ENCODE results near the gene NEMF. TPM values are rescaled to one million over a fixed set of nuclear protein-coding genes. Genes with fewer than 3 reads are reported as not detected.
A peak's percentile ranks its signal among the peaks of the same experiment; 100 is the strongest.

Gene NEMF
- total RNA-seq, 6 experiments from 2014 or later = 15.3 to 29.9 (median 23.4) TPM

DNA sequence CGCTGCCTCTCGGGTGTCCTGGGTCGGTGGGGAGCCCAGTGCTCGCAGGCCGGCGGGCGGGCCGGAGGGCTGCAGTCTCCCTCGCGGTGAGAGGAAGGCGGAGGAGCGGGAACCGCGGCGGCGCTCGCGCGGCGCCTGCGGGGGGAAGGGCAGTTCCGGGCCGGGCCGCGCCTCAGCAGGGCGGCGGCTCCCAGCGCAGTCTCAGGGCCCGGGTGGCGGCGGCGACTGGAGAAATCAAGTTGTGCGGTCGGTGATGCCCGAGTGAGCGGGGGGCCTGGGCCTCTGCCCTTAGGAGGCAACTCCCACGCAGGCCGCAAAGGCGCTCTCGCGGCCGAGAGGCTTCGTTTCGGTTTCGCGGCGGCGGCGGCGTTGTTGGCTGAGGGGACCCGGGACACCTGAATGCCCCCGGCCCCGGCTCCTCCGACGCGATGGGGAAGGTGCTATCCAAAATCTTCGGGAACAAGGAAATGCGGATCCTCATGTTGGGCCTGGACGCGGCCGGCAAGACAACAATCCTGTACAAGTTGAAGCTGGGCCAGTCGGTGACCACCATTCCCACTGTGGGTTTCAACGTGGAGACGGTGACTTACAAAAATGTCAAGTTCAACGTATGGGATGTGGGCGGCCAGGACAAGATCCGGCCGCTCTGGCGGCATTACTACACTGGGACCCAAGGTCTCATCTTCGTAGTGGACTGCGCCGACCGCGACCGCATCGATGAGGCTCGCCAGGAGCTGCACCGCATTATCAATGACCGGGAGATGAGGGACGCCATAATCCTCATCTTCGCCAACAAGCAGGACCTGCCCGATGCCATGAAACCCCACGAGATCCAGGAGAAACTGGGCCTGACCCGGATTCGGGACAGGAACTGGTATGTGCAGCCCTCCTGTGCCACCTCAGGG is 41.0 kb upstream of the NEMF start:
- Histone ChIP-seq H3K4me3 (peak overlapping the region; percentile 94 to 99 (median 98)), H3K9me3 (no peaks in the 10 kb centered on the region), H3K27ac (peak overlapping the region; percentile 99 to 100 (median 99)), H3K4me1 (peaks cover 0 to 38% (median 11%) of the 10 kb centered on the region in 4 donors), H3K36me3 (no peaks in the 10 kb centered on the region), H3K27me3 (no peaks in the 10 kb centered on the region)
- intact Hi-C loops (cut with DNase I) = loop anchor here in 1 of 2 donors (10.0 kb wide), 1 partner anchor 101 kb away; no protein-coding TSS in a partner anchor
- under 1% methylated on average over 29 of the region's 85 CpGs for WGBS (ENCODE audit: insufficient coverage, low coverage, low lambda C conversion rate, missing lambda C conversion rate)
- DNase-seq (peak; percentile 69 to 76 (median 69)), ATAC-seq (peak; percentile 41 to 71 (median 65))
- TF ChIP-seq, protein P1, sequence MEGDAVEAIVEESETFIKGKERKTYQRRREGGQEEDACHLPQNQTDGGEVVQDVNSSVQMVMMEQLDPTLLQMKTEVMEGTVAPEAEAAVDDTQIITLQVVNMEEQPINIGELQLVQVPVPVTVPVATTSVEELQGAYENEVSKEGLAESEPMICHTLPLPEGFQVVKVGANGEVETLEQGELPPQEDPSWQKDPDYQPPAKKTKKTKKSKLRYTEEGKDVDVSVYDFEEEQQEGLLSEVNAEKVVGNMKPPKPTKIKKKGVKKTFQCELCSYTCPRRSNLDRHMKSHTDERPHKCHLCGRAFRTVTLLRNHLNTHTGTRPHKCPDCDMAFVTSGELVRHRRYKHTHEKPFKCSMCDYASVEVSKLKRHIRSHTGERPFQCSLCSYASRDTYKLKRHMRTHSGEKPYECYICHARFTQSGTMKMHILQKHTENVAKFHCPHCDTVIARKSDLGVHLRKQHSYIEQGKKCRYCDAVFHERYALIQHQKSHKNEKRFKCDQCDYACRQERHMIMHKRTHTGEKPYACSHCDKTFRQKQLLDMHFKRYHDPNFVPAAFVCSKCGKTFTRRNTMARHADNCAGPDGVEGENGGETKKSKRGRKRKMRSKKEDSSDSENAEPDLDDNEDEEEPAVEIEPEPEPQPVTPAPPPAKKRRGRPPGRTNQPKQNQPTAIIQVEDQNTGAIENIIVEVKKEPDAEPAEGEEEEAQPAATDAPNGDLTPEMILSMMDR (IDR thresholded peaks at IDR 0.05) = no peak
- TF ChIP-seq POLR2A (IDR thresholded peaks at IDR 0.05) = no peak

DNA sequence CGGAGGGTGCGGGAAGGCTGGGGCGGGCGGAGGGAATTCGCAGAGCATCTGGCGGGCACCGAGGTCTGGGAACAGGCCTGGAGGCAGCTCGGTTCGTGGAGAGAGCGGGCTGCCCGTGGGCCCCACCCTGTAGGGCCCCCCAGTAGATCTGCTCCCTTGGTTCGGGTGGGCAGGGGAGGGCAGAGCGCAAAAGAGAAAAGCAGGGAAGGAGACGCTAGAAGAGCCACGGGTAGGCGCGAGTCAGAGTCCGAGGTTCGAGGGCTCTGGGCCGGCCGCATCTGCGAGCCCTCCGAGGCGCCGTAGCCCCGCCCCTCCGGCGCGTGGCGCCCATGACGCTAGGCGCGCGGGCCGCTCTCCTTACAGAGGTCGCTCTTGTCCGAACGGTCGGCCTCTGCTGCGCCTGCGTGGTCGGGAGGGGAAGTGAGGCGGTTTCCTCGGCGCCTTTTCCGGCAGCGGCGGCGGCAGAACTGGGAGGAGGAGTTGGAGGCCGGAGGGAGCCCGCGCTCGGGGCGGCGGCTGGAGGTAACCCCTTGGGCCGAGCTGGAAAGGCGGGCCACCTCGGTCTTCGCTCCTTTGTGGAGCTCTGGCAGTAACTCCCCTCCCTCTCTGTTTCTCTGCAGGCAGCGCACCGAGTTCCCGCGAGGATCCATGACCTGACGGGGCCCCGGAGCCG is 40.2 kb upstream of the NEMF start, which contains the start of gene ARF6:
Gene ARF6, plus strand, starts transcription at position 447 of the 673 bp plus-strand sequence. CDS start 655 bp downstream, outside the sequence.
- Histone ChIP-seq H3K9me3 (no peaks in the 10 kb centered on the region), H3K4me3 (peak within 1 kb of the TSS; percentile 94 to 99 (median 98))
- intact Hi-C loops (cut with DNase I) = loop anchor here in 1 of 2 donors (10.0 kb wide), 1 partner anchor 102 kb away; no protein-coding TSS in a partner anchor

DNA sequence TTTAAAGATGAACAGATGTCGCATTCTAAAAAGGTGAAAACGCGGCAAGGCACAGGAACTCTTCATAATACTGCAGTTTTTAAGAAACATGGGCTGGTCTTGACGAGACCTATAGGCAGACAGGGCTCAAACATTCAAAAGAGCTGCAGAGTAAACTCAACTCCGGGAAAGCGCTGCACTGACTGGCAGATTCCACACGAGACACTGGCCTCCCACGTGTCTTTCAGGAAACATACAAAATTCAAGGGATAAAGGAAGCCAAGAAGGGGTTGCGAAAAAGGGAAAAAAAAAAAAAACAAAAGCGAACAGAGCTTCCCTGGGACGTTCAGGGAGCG is 39.7 kb upstream of the NEMF start:
- DNase-seq (peak in 1 of 3 donors; percentile 65), ATAC-seq (peak; percentile 55 to 68 (median 66))
- TF ChIP-seq POLR2A (IDR thresholded peaks at IDR 0.05) = no peak
- TF ChIP-seq, protein P1 (IDR thresholded peaks at IDR 0.05) = no peak
- no peaks in the 10 kb centered on the region for H3K36me3 ChIP-seq
- H3K4me1 ChIP-seq = peaks cover 0 to 34% (median 10%) of the 10 kb centered on the region in 4 donors
- 0% methylated on average over 12 of the region's 12 CpGs for WGBS (ENCODE audit: insufficient coverage, low coverage, low lambda C conversion rate, missing lambda C conversion rate)
- H3K27ac ChIP-seq = peak overlapping the region; percentile 99 to 100 (median 99)
- peak overlapping the region; percentile 94 to 99 (median 98) for H3K4me3 ChIP-seq
- no peaks in the 10 kb centered on the region for H3K9me3 ChIP-seq
- H3K27me3 ChIP-seq = no peaks in the 10 kb centered on the region
- intact Hi-C loops (cut with DNase I) = loop anchor here in 1 of 2 donors (10.0 kb wide), 1 partner anchor 103 kb away; no protein-coding TSS in a partner anchor

More for the DNA sequence above, 40.2 kb upstream of the NEMF start, which contains the start of gene ARF6:
- H3K27me3 ChIP-seq = no peaks in the 10 kb centered on the region
- 0% methylated on average over 8 of the region's 66 CpGs for WGBS (ENCODE audit: insufficient coverage, low coverage, low lambda C conversion rate, missing lambda C conversion rate)
- DNase-seq = peak; percentile 99 to 100 (median 99)
- peak within 1 kb of the TSS; percentile 99 to 100 (median 99) for H3K27ac ChIP-seq
- peak; percentile 93 to 97 (median 96) for ATAC-seq
- TF ChIP-seq, protein P1 (IDR thresholded peaks at IDR 0.05) = peak in 2 of 4 donors; percentile 23 to 36
- peak; percentile 98 for TF ChIP-seq POLR2A (IDR thresholded peaks at IDR 0.05)
- H3K4me1 ChIP-seq = peaks cover 0 to 38% (median 10%) of the 10 kb centered on the region in 4 donors
- no peaks in the 10 kb centered on the region for H3K36me3 ChIP-seq

DNA sequence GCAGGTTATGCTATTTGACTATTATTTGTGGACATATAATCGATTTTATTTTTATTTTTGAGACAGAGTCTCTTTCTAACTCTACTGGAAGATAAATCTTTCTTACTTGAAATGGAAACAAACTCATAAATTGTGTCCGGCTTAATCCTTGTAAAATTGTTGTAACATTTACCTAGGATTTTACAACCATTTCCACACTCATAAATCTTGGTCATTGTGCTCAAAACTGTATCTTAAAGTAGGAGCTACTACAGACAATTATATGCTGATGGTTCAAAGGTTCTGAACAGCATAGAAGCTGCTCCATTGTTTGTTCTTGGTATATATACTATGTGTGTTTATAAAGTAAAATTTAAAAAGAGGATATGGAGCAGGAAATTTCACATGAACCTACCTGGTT is 35.7 kb upstream of the NEMF start:
- H3K9me3 ChIP-seq = no peaks in the 10 kb centered on the region
- no peak overlapping the region for H3K27ac ChIP-seq
- DNase-seq = no peak
- no peak for ATAC-seq
- H3K4me3 ChIP-seq = no peak overlapping the region
- H3K36me3 ChIP-seq = no peaks in the 10 kb centered on the region
- WGBS (ENCODE audit: insufficient coverage, low coverage, low lambda C conversion rate, missing lambda C conversion rate) = 78% methylated on average over 2 of the region's 2 CpGs
- no peaks in the 10 kb centered on the region for H3K27me3 ChIP-seq
- H3K4me1 ChIP-seq = peaks cover 0 to 7% (median 2%) of the 10 kb centered on the region in 4 donors
- intact Hi-C loops (cut with DNase I) = no loop called here
- TF ChIP-seq, protein P1 (IDR thresholded peaks at IDR 0.05) = no peak
- TF ChIP-seq POLR2A (IDR thresholded peaks at IDR 0.05) = no peak

Data from right lobe of liver (tissue), 6 donors.